ENCODE data around the gene ZNF518B. TPM values are rescaled to one million over a fixed set of nuclear protein-coding genes. Genes with fewer than 3 reads are reported as not detected.

ZNF518B gene
- total RNA-seq, 6 experiments from 2014 or later = 2.2 to 8.0 (median 4.4) TPM

DNA sequence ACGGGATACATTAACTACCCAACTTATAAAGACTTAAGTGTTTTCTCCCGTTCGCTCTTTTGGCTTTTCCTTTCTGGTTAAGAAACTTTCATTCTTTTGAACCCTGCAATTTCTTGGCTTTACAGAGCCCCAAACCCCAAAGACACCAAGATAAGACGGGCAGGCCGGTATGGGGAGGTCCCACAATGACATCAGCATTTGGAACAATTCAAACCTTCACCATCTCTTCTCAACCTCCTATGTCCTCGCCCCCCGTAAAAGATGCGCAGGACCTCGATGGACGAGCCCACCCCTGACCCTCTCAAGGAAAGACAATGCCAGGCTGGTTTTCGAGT, 999 bp downstream of the ZNF518B start:
- no peak overlapping the region for H3K27ac ChIP-seq
- no peak for TF ChIP-seq POLR2A (IDR thresholded peaks at IDR 0.05)
- TF ChIP-seq, protein P1, sequence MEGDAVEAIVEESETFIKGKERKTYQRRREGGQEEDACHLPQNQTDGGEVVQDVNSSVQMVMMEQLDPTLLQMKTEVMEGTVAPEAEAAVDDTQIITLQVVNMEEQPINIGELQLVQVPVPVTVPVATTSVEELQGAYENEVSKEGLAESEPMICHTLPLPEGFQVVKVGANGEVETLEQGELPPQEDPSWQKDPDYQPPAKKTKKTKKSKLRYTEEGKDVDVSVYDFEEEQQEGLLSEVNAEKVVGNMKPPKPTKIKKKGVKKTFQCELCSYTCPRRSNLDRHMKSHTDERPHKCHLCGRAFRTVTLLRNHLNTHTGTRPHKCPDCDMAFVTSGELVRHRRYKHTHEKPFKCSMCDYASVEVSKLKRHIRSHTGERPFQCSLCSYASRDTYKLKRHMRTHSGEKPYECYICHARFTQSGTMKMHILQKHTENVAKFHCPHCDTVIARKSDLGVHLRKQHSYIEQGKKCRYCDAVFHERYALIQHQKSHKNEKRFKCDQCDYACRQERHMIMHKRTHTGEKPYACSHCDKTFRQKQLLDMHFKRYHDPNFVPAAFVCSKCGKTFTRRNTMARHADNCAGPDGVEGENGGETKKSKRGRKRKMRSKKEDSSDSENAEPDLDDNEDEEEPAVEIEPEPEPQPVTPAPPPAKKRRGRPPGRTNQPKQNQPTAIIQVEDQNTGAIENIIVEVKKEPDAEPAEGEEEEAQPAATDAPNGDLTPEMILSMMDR (IDR thresholded peaks at IDR 0.05) = no peak
- H3K27me3 ChIP-seq = peaks cover 0 to 8% of the 10 kb centered on the region in 2 donors
- ATAC-seq = no peak
- WGBS (ENCODE audit: insufficient coverage, low coverage, low lambda C conversion rate, missing lambda C conversion rate) = 59% methylated on average over 11 of the region's 11 CpGs
- peaks cover 0 to 5% (median 0%) of the 10 kb centered on the region in 4 donors for H3K4me1 ChIP-seq
- H3K36me3 ChIP-seq = peaks cover 0 to 3% (median 0%) of the 10 kb centered on the region in 4 donors
- H3K9me3 ChIP-seq = no peaks in the 10 kb centered on the region
- peak overlapping the region; percentile 33 to 66 (median 36) for H3K4me3 ChIP-seq
- DNase-seq = no peak
- intact Hi-C loops (cut with DNase I) = no loop called here

- H3K4me3 ChIP-seq = no peak overlapping the region
- DNase-seq = no peak
- H3K4me1 ChIP-seq = peaks cover 0 to 5% (median 0%) of the 10 kb centered on the region in 4 donors
- H3K27me3 ChIP-seq = no peaks in the 10 kb centered on the region
- peaks cover 0 to 3% (median 0%) of the 10 kb centered on the region in 4 donors for H3K36me3 ChIP-seq
- H3K27ac ChIP-seq = no peak overlapping the region
- no peaks in the 10 kb centered on the region for H3K9me3 ChIP-seq
- TF ChIP-seq, protein P1 (IDR thresholded peaks at IDR 0.05) = no peak
- TF ChIP-seq POLR2A (IDR thresholded peaks at IDR 0.05) = no peak
- intact Hi-C loops (cut with DNase I) = no loop called here
- WGBS (ENCODE audit: insufficient coverage, low coverage, low lambda C conversion rate, missing lambda C conversion rate) = 85% methylated on average over 2 of the region's 2 CpGs
- ATAC-seq = no peak
Observed at GRCh38 chr4:10455133-10455532, 2.1 kb downstream of the ZNF518B start.

DNA sequence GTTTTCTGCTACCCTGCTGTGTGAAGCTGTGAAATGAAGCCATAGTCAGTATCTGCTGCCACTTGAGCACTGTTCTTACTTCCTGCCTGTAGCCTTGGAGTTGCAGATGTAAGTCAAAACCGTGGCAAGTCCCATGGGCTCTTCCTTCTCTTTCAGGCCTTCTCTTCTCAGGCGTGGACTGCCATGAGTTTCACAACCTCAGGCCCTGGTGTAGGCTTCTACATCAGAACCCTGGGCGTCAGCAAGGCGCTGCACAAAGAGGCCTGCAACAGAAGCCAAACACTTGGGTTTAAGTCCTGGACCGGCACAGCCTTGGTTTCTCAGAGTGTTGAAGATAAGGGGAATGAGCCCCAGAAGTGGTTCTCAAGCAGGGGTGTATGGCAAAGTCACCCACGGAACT, 2.5 kb downstream of the ZNF518B start:
- ATAC-seq (no peak), DNase-seq (no peak)
- peaks cover 0 to 5% (median 0%) of the 10 kb centered on the region in 4 donors for H3K4me1 ChIP-seq
- H3K9me3 ChIP-seq = no peaks in the 10 kb centered on the region
- no peaks in the 10 kb centered on the region for H3K27me3 ChIP-seq
- WGBS (ENCODE audit: insufficient coverage, low coverage, low lambda C conversion rate, missing lambda C conversion rate) = 71% methylated on average over 2 of the region's 6 CpGs
- H3K36me3 ChIP-seq = peaks cover 0 to 3% (median 0%) of the 10 kb centered on the region in 4 donors
- no peak overlapping the region for H3K27ac ChIP-seq
- TF ChIP-seq, protein P1 (IDR thresholded peaks at IDR 0.05) = no peak
- no peak for TF ChIP-seq POLR2A (IDR thresholded peaks at IDR 0.05)
- H3K4me3 ChIP-seq = no peak overlapping the region
- intact Hi-C loops (cut with DNase I) = no loop called here

GRCh38 chr4:10454121-10454520, 3.1 kb downstream of the ZNF518B start:
- no peak overlapping the region for H3K4me3 ChIP-seq

More at GRCh38 chr4:10454121-10454520, 3.1 kb downstream of the ZNF518B start:
- TF ChIP-seq, protein P1 (IDR thresholded peaks at IDR 0.05) = no peak
- no peak for TF ChIP-seq POLR2A (IDR thresholded peaks at IDR 0.05)
- WGBS (ENCODE audit: insufficient coverage, low coverage, low lambda C conversion rate, missing lambda C conversion rate) = 100% methylated on average over 1 of the region's 1 CpG
- Histone ChIP-seq H3K36me3 (peaks cover 0 to 3% (median 0%) of the 10 kb centered on the region in 4 donors), H3K4me1 (peaks cover 0 to 5% (median 0%) of the 10 kb centered on the region in 4 donors), H3K27ac (no peak overlapping the region), H3K27me3 (no peaks in the 10 kb centered on the region), H3K9me3 (no peaks in the 10 kb centered on the region)
- intact Hi-C loops (cut with DNase I) = no loop called here
- DNase-seq (no peak), ATAC-seq (no peak)

Data from right lobe of liver (tissue), 6 donors.